Muscle of leg (tissue), 11 donors: ENCODE data around the gene FUT4. TPM values are rescaled to one million over a fixed set of nuclear protein-coding genes. Genes with fewer than 3 reads are reported as not detected.
A peak's percentile ranks its signal among the peaks of the same experiment; 100 is the strongest.

Experiments used
- DNase-seq: peaks from one replicate; pipeline ENCODE4 v3.0.0; 2013
- H3K27ac ChIP-seq: one replicate; pipeline ENCODE4 v1.5.1; 2013; ENCODE audit warnings: mild to moderate bottlenecking, low read length, control low read depth
- H3K27me3 ChIP-seq: one replicate; pipeline ENCODE4 v1.6.1; 2013; ENCODE audit warnings: low read length; ENCODE audit not compliant: control insufficient read depth, insufficient read depth
- H3K36me3 ChIP-seq: one replicate; pipeline ENCODE4 v1.6.1; 2013; ENCODE audit warnings: low read length; ENCODE audit not compliant: control insufficient read depth, insufficient read depth
- H3K4me1 ChIP-seq: one replicate; pipeline ENCODE4 v1.6.1; 2013; ENCODE audit warnings: low read length; ENCODE audit not compliant: control insufficient read depth, insufficient read depth
- H3K4me3 ChIP-seq: one replicate; pipeline ENCODE4 v1.5.1; 2013; ENCODE audit warnings: low read length, control low read depth
- H3K9me3 ChIP-seq: replicated peaks from 2 replicates; pipeline ENCODE4 v1.6.1; 2013; ENCODE audit warnings: low read depth, low read length; ENCODE audit not compliant: control insufficient read depth
- WGBS: methylation state at CpG from one replicate; pipeline ENCODE4 v1.1.5; 2013; ENCODE audit warnings: missing lambda C conversion rate; ENCODE audit not compliant: insufficient coverage; 5-methylcytosine and 5-hydroxymethylcytosine counted together
- polyA plus RNA-seq, 8 donors: library from polyadenylated mRNA; unstranded; fragments of 120-200 nt; gene quantifications; one replicate each; pipeline versions ENCODE4 v1.2.1 to v1.2.3, GENCODE V29; 2013; ENCODE audit warnings: inconsistent platforms in 1 of 8, low replicate concordance in 1 of 8; ENCODE audit not compliant: insufficient read length in 8 of 8, insufficient read depth in 1 of 8
- total RNA-seq: library from RNA; stranded (reverse); fragments of 120-200 nt; gene quantifications from one replicate; pipeline ENCODE4 v1.2.4, GENCODE V29; 2013

Gene FUT4
- total and polyA plus RNA-seq, 9 donors: 5.0 to 7.4 (median 5.3) TPM

DNA sequence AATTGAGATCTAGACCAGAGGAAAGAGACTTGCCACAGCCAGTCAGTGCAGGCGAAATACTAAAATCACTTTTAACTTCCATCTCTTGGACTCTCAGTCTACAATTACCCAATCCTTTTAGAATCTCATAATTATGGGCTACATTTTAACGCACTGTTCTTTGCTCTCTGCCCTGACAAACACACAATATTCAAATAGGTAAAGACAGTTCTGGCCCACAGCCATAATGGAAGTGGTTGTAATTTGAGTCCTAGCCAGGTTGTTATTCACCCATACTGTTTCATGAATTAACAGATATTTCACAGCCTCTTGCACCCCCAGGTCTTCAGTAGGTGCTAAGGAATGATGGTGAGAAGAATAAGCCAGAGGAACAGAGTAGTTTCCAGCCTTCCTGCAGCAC, 30.6 kb upstream of the FUT4 start:
- no CpG with 5 or more reads among the region's 2 CpGs for WGBS
- H3K36me3 ChIP-seq: no peaks in the 10 kb centered on the region
- H3K9me3 ChIP-seq: no peaks in the 10 kb centered on the region
- H3K27me3 ChIP-seq: peaks cover 8% of the 10 kb centered on the region
- no peak for DNase-seq
- H3K4me1 ChIP-seq: peaks cover 8% of the 10 kb centered on the region
- H3K27ac ChIP-seq: no peak overlapping the region
- no peak overlapping the region for H3K4me3 ChIP-seq

DNA sequence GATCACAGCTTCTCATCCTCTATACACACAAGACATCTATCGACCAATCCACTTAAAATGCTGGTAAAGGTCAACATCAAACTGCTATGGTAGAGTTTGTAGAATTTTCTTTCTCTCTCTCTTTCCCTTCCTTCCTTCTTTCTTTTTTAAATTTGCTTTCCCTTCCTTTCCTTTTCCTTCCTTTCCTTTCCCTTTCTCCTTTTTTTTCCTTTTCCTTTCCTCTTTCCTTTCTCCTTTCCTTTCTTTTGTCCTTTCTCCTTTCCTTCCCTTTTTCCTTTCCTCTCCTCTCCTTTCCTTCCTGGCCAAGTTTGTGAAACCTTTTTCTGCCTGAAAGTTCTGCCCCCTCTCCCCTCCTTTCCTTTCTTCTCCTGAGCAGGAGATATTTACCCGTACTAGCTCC, 28.3 kb upstream of the FUT4 start:
- no peaks in the 10 kb centered on the region for H3K36me3 ChIP-seq
- no peak for DNase-seq
- no peak overlapping the region for H3K4me3 ChIP-seq
- H3K4me1 ChIP-seq: peaks cover 8% of the 10 kb centered on the region
- 50% methylated on average over 1 of the region's 2 CpGs for WGBS
- H3K9me3 ChIP-seq: no peaks in the 10 kb centered on the region
- H3K27ac ChIP-seq: no peak overlapping the region
- H3K27me3 ChIP-seq: peaks cover 8% of the 10 kb centered on the region

DNA sequence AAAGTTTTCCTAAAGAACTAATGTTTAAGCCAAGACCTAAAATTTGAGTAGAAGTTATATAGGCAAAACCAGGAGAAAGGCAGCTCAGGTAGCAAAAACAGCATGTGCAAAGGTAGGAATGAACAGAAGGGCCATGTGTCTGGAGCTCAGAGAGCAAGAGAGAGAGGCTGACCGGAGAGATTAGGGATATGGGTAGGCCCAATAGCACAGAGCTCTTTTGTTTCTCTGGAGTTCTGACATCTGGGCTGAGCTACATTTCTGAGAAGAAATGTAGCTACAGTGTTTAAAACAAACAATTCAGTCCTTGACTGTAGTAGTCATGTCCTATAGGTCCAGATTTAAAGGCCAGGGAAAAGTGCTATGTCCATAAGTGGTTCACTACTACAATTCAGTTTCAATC, 27.0 kb upstream of the FUT4 start:
- Histone ChIP-seq H3K27me3 (peaks cover 8% of the 10 kb centered on the region), H3K27ac (no peak overlapping the region), H3K4me3 (no peak overlapping the region), H3K9me3 (no peaks in the 10 kb centered on the region), H3K36me3 (no peaks in the 10 kb centered on the region), H3K4me1 (peaks cover 8% of the 10 kb centered on the region)
- no peak for DNase-seq
- 44% methylated on average over 1 of the region's 1 CpG for WGBS

DNA sequence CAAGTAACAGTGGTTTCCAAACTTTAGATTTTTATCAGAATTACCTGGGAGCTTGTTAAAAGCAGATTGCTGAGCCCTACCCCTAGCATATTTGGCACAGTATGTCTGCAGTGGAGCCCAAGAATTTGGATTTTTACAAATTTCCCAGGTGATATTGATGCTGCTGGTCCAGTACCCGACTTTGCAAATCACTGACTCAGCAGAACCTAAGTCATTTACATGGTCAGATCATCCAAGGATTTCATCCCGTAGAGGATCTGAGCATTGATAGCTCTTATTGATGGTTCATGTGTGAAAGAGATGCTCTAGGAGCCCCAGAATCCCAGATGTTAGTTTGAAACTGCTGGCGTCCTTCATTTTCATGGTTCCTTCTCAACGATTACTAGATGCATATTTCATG, 25.4 kb upstream of the FUT4 start:
- Histone ChIP-seq H3K9me3 (no peaks in the 10 kb centered on the region), H3K4me1 (no peaks in the 10 kb centered on the region), H3K36me3 (no peaks in the 10 kb centered on the region), H3K4me3 (no peak overlapping the region), H3K27me3 (no peaks in the 10 kb centered on the region), H3K27ac (no peak overlapping the region)
- WGBS: no CpG with 5 or more reads among the region's 4 CpGs
- DNase-seq: no peak

DNA sequence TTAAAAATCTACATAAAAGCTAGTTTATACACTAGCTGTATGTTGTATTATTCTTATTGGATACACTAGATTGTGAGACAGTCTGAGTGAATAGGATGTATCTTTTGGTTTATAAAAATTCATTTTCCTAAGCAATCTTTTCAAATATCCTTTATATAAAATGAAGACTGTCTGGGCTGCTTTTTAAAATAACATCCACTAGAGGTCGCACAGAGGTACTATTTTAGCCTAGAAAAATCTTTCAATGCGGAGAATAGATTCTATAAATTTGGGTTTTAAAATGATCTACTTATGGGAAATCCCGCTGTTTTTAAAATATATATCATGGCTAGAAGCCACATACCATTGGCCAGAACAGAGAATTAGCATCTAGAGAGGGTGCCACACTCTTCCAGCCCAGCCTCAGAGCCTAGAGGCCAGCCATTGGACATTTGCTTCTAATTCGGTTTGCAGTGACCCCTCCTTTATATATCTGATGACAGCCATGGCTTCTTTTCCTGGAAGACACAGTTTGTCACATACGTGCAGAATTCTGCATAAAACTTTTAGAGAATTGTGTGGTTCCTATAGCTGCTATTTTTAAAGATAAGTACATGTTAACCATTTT, 24.1 kb upstream of the FUT4 start:
- H3K27me3 ChIP-seq: no peaks in the 10 kb centered on the region
- no peaks in the 10 kb centered on the region for H3K4me1 ChIP-seq
- H3K9me3 ChIP-seq: no peaks in the 10 kb centered on the region
- peak; percentile 65 for DNase-seq
- H3K27ac ChIP-seq: no peak overlapping the region
- no peaks in the 10 kb centered on the region for H3K36me3 ChIP-seq
- no CpG with 5 or more reads among the region's 5 CpGs for WGBS
- H3K4me3 ChIP-seq: no peak overlapping the region

DNA sequence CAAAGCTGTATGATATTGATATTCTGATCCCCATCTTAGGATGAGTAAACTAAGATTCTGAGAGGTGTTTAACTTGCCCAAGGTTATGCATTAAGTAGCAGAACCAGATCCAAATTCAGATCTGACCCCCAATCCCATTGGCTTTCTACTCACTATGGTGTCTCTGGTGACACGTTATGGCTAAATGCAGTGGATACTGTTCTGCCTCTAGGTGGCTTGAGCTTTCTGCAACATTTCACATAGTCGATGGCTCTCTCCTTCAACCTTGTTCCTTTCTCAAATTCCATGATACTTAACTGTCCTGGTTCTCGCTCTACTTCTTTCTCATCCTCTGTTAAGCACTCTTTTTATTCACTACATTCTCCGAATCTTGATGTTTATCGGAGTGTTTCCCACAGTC, 22.0 kb upstream of the FUT4 start:
- WGBS: 68% methylated on average over 5 of the region's 5 CpGs
- no peak for DNase-seq
- no peaks in the 10 kb centered on the region for H3K9me3 ChIP-seq
- no peaks in the 10 kb centered on the region for H3K27me3 ChIP-seq
- H3K4me3 ChIP-seq: no peak overlapping the region
- no peak overlapping the region for H3K27ac ChIP-seq
- no peaks in the 10 kb centered on the region for H3K36me3 ChIP-seq
- H3K4me1 ChIP-seq: peaks cover 4% of the 10 kb centered on the region

DNA sequence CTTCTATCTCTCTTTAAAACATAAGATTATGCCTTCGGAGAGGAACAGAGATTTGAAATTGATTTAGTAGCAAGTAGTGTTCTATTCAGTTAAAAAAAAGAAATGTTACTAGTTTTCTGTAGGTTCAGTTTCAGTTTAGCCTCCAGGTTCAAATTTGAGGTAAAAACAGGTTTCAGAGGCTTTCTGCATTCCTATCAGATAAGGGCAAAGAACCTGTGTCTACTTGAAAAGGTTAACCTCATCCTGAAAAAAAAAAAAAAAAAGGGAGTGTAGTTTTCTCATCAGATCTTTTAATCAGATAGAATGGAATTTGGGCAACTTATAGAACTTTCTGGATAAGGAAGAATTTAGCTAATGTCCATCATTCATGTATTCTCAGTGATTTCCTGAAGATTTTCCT, 19.4 kb upstream of the FUT4 start:
- Histone ChIP-seq H3K27me3 (no peaks in the 10 kb centered on the region), H3K9me3 (no peaks in the 10 kb centered on the region), H3K27ac (no peak overlapping the region), H3K36me3 (no peaks in the 10 kb centered on the region), H3K4me3 (no peak overlapping the region), H3K4me1 (peaks cover 4% of the 10 kb centered on the region)
- DNase-seq: no peak
- WGBS: no CpG with 5 or more reads among the region's 1 CpG

DNA sequence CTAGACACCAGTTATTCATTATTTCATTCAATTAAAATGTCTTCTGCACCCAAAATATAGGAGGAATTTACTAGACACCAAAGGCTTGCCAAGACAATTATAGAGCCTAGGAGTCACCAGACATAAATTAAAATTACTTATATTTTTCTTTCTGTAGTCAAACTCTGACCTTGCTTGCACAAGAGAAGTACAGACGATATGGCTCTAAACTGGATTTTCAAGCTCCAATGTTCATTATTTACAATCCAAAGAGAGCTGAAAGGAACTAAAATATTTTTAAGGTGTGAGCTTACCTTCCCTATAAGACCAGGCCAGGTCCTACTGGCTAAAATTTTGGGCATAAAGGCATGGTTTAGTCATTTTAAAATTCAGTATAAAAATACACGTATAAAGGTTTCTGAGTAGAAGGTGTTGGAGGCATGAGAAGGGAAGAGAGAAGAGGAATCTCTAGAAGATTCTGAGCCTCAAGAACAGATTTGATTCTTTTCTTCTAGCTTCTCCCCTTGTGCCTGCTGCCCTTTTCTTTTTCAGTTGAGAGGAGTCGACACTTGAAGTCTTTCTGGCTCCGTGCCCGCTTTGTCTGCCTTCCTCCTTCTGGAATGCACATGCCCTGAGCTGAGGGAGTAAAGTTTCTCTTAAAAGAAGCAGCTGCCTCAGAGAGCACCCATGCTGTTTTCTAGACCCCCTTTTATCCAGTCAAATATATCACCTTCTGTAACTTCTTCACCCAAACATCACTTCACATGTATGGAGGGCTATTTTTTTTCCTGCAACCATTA, 18.0 kb upstream of the FUT4 start:
- Histone ChIP-seq H3K4me3 (no peak overlapping the region), H3K9me3 (no peaks in the 10 kb centered on the region), H3K36me3 (no peaks in the 10 kb centered on the region), H3K27me3 (no peaks in the 10 kb centered on the region), H3K4me1 (peaks cover 4% of the 10 kb centered on the region), H3K27ac (no peak overlapping the region)
- WGBS: no CpG with 5 or more reads among the region's 5 CpGs
- DNase-seq: peak; percentile 78

DNA sequence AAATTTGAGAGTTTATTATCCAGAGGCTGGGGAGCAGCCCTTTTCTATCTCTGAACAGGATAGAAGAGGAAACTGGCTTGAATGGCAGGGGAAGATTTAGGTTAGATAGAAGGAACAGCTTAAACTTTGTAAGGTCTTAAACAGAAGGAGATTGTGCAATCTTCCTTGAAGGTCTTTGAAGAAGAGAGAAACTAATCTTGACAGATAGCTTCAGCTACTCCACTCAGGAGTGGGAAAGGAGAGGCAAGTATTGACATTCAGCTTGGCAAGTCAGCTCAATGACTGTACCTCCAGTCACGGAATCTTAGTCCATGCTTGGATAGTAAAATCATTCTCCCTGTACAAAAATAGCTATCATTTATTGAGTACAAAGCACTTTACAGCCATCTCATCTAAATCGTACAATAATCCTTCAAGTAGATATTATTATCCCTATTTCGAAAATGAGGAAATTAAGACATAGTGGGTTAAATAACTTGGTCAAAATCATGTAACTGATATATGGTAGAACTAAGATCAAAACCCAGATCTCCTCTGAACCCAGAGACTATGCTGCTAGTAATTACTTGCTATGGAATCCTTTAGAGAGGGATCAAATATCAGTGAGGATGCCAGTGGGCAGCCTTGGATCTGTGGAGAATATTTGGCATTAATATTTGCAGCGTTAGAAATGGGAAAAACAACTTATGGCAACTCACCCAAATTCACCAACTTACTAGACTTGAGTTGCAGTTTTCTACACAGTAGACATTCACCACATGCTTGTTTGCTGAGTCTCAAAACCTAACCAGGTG, 16.9 kb upstream of the FUT4 start:
- DNase-seq: no peak
- no peaks in the 10 kb centered on the region for H3K9me3 ChIP-seq
- H3K27ac ChIP-seq: no peak overlapping the region
- H3K27me3 ChIP-seq: no peaks in the 10 kb centered on the region
- peaks cover 4% of the 10 kb centered on the region for H3K4me1 ChIP-seq
- H3K36me3 ChIP-seq: no peaks in the 10 kb centered on the region
- H3K4me3 ChIP-seq: no peak overlapping the region
- WGBS: no CpG with 5 or more reads among the region's 4 CpGs

DNA sequence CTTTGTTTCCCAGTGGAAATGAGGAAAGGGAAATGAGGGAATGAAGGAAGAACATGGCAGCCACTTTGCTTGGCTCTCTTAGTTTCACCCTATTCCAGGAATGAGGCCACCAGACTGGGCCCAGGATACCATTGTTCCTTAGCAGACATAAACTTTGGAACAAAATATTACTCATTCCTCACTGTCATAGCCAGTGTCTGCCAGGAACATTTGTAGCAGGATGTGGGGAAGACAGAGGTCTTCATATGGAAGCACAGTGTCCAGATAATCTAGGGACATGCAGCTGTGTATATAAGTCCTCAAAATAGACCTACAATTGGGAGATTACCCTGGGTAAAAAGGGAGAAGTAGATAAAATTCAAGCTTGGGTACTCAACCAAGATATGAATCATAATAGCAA, 15.2 kb upstream of the FUT4 start:
- Histone ChIP-seq H3K27me3 (no peaks in the 10 kb centered on the region), H3K4me3 (no peak overlapping the region), H3K9me3 (no peaks in the 10 kb centered on the region), H3K36me3 (no peaks in the 10 kb centered on the region), H3K27ac (no peak overlapping the region), H3K4me1 (peaks cover 4% of the 10 kb centered on the region)
- DNase-seq: no peak
